SH-SY5Y (cell line): ENCODE results near the gene SLC15A1.

Source experiments
- GATA2 ChIP-seq: IDR thresholded peaks from 2 replicates; pipeline ENCODE4 v1.6.1; 2011; ENCODE audit warnings: mild to moderate bottlenecking, low read depth, low read length
- GATA3 ChIP-seq: IDR thresholded peaks from 2 replicates; pipeline ENCODE4 v1.6.1; 2011; ENCODE audit warnings: low read depth, mild to moderate bottlenecking, low read length, moderate library complexity

GRCh38 chr13:98738213-98738612, 14.3 kb downstream of the SLC15A1 start:
- no peak for TF ChIP-seq GATA2
- no peak for TF ChIP-seq GATA3
